GOT3 (cell line): Measurements from ENCODE around the gene HLF.
"Not testable (repeated sequence)": the region's sequence is repeated elsewhere in the genome, so short reads cannot be mapped to it uniquely, and the experiment has no call there.

ENCODE experiments used
- DNase-seq: peaks from one replicate; lab custom pipeline; 2025; ENCODE audit warnings: mixed read lengths; lab: John Stamatoyannopoulos, UW

HLF gene

GRCh38 chr17:55312852-55313251 lies 48.1 kb downstream of the HLF start:
- no peak for DNase-seq

GRCh38 chr17:55314061-55314783 lies 49.5 kb downstream of the HLF start:
- no peak for DNase-seq

GRCh38 chr17:55314784-55315491 lies 50.2 kb downstream of the HLF start:
- no peak for DNase-seq

GRCh38 chr17:55316499-55316898 lies 51.7 kb downstream of the HLF start:
- DNase-seq: no peak

GRCh38 chr17:55317284-55317683 lies 52.5 kb downstream of the HLF start:
- no peak for DNase-seq

GRCh38 chr17:55318081-55318480 lies 53.3 kb downstream of the HLF start:
- no peak for DNase-seq

GRCh38 chr17:55318715-55319487 lies 54.1 kb downstream of the HLF start:
- DNase-seq: no peak

- DNase-seq: no peak
Observed at GRCh38 chr17:55319933-55320593, 55.3 kb downstream of the HLF start.

- DNase-seq: no peak
Observed at GRCh38 chr17:55320594-55321426, 56.0 kb downstream of the HLF start.

- DNase-seq: no peak
Observed at GRCh38 chr17:55321427-55322060, 56.8 kb downstream of the HLF start.

GRCh38 chr17:55322453-55322985 lies 57.8 kb downstream of the HLF start:
- no peak for DNase-seq

GRCh38 chr17:55323518-55324295 lies 58.9 kb downstream of the HLF start:
- DNase-seq: no peak

GRCh38 chr17:55324296-55324978 lies 59.7 kb downstream of the HLF start:
- no peak for DNase-seq

GRCh38 chr17:55325406-55325805 lies 60.6 kb downstream of the HLF start:
- DNase-seq: no peak

GRCh38 chr17:55326030-55326429 lies 61.3 kb downstream of the HLF start:
- no peak for DNase-seq

GRCh38 chr17:55327225-55328088 lies 62.7 kb downstream of the HLF start:
- no peak for DNase-seq

- not testable (repeated sequence) for DNase-seq
Observed at GRCh38 chr17:55328514-55328913, 63.8 kb downstream of the HLF start.

GRCh38 chr17:55330344-55330933 lies 65.7 kb downstream of the HLF start:
- DNase-seq: no peak
